HepG2 (cell line): ENCODE measurements around the gene CXCL10. TPM values are rescaled to one million over a fixed set of nuclear protein-coding genes. Genes with fewer than 3 reads are reported as not detected.

ENCODE experiments used
- ATAC-seq: fragments of 200-7000 bp; cut with Tn5 transposase; 3 replicates; pipeline ENCODE4 v1.9.1; 2020; ENCODE audit warnings: mild to moderate bottlenecking, moderate library complexity
- BruUV-seq: library from RNA; stranded (reverse); fragments of 400-500 nt; replicated peaks from 2 replicates; lab custom pipeline; 2021; lab: Mats Ljungman, UMichigan
- CTCF ChIA-PET: fragments of 300-600 bp; formaldehyde crosslinking; extraction: SDS; loops from one replicate; lab custom pipeline; 2021; ENCODE audit warnings: low total read pairs, inconsistent platforms, low intra/inter-chr PET ratio; lab: Yijun Ruan, JAX
- POLR2A ChIA-PET: fragments of 350-600 bp; sonication (Branson Sonifier 250); formaldehyde crosslinking; loops from one replicate; lab custom pipeline; 2020; ENCODE audit warnings: antibody characterized with exemption, inconsistent platforms; lab: Yijun Ruan, JAX
- DNase-seq: peaks from one replicate; pipeline ENCODE4 v3.0.0-alpha.2; 2015; ENCODE audit warnings: low spot score
- FAIRE-seq: peaks from 3 replicates; lab custom pipeline; 2011; peaks lifted over from hg19 to GRCh38; lab: Jason Lieb, UNC
- H2AFZ ChIP-seq: one replicate; pipeline ENCODE4 v1.6.1; 2011; ENCODE audit warnings: low read length, inconsistent platforms
- H3K27ac ChIP-seq: fragments of 300-600 bp; 3 replicates; pipeline ENCODE4 v1.8.0; 2011; ENCODE audit warnings: mixed run types, mild to moderate bottlenecking, mixed read lengths, low read length, inconsistent platforms; ENCODE audit not compliant: insufficient read depth; ENCODE audit errors: extremely low read length
- H3K27me3 ChIP-seq, 2 experiments: fragments of 200-600 bp in 1 of 2; 2 replicates in 1 of 2; 3 replicates in 1 of 2; pipeline versions ENCODE4 v1.6.0 to v1.8.0; 2011; ENCODE audit warnings: low read length in 2 of 2, mild to moderate bottlenecking in 2 of 2, moderate library complexity in 2 of 2, inconsistent platforms in 1 of 2; ENCODE audit not compliant: insufficient read depth in 2 of 2, control insufficient read depth in 1 of 2
- H3K36me3 ChIP-seq, 2 experiments: fragments of 200-600 bp in 1 of 2; replicated peaks in 1 of 2; 2 replicates in 1 of 2; 3 replicates in 1 of 2; pipeline versions ENCODE4 v1.5.1 to v1.8.0; 2011; ENCODE audit warnings: low read length in 2 of 2, inconsistent platforms in 1 of 2; ENCODE audit not compliant: insufficient read depth in 2 of 2, control insufficient read depth in 1 of 2
- H3K4me1 ChIP-seq: 2 replicates; pipeline ENCODE4 v1.5.1; 2012; ENCODE audit warnings: low read length, inconsistent platforms; ENCODE audit not compliant: insufficient read depth
- H3K4me2 ChIP-seq: 2 replicates; pipeline ENCODE4 v1.6.0; 2011; ENCODE audit warnings: low read depth, low read length, inconsistent platforms
- H3K4me3 ChIP-seq, 3 experiments: fragments of 200-600 bp in 1 of 3; sonication (generic), shearing (Covaris generic) in 1 of 3; replicated peaks in 1 of 3; 2 replicates each; pipeline ENCODE4 v1.5.1; 2011 to 2016; ENCODE audit warnings: low read length in 3 of 3, inconsistent platforms in 2 of 3, low read depth in 2 of 3, mild to moderate bottlenecking in 2 of 3, control low read depth in 1 of 3, mixed read lengths in 1 of 3; ENCODE audit not compliant: insufficient read depth in 1 of 3
- H3K79me2 ChIP-seq: one replicate; pipeline ENCODE4 v1.6.1; 2011; ENCODE audit warnings: low read length, inconsistent platforms; ENCODE audit not compliant: insufficient read depth
- H3K9ac ChIP-seq: 2 replicates; pipeline ENCODE4 v1.6.0; 2011; ENCODE audit warnings: mild to moderate bottlenecking, low read depth, low read length, inconsistent platforms; ENCODE audit not compliant: insufficient read depth
- H3K9me3 ChIP-seq: 2 replicates; pipeline ENCODE4 v1.5.1; 2012; ENCODE audit warnings: mild to moderate bottlenecking, low read length
- H4K20me1 ChIP-seq: 2 replicates; pipeline ENCODE4 v1.6.0; 2011; ENCODE audit warnings: inconsistent platforms, mild to moderate bottlenecking, low read length, moderate library complexity; ENCODE audit not compliant: insufficient read depth
- ATF1 ChIP-seq: IDR thresholded peaks from 2 replicates; pipeline ENCODE4 v1.6.1; 2016; ENCODE audit warnings: mild to moderate bottlenecking, control low read depth
- ATF7-NPFF ChIP-seq: sonication (generic); formaldehyde crosslinking; IDR thresholded peaks from 2 replicates; pipeline ENCODE4 v1.8.1; 2023; ENCODE audit warnings: mild to moderate bottlenecking, low read depth, missing genetic modification reagents, moderate library complexity
- EHMT2 ChIP-seq: fragments of 200-600 bp; sonication (generic); IDR thresholded peaks from 2 replicates; pipeline ENCODE4 v1.7.0; 2017; ENCODE audit warnings: antibody characterized with exemption, low read depth, low read length, borderline replicate concordance
- KDM2A ChIP-seq: sonication (generic); formaldehyde crosslinking; IDR thresholded peaks from 2 replicates; pipeline ENCODE4 v1.4.0; 2020; ENCODE audit warnings: low read depth, missing genetic modification reagents, borderline replicate concordance
- MEF2D ChIP-seq: sonication (generic); formaldehyde crosslinking; IDR thresholded peaks from 2 replicates; pipeline ENCODE4 v1.5.1; 2020; ENCODE audit warnings: mild to moderate bottlenecking, missing genetic modification reagents
- PHF21A ChIP-seq: sonication (generic); formaldehyde crosslinking; IDR thresholded peaks from 2 replicates; pipeline ENCODE4 v1.5.0; 2020; ENCODE audit warnings: mild to moderate bottlenecking, missing genetic modification reagents
- PPARG ChIP-seq: conservative IDR thresholded peaks from 2 replicates; pipeline ENCODE4 v1.6.1; 2016; ENCODE audit warnings: missing biosample characterization, missing genetic modification reagents
- RBM22 ChIP-seq: fragments of 200-400 bp; formaldehyde crosslinking; optimal IDR thresholded peaks from 2 replicates; pipeline ENCODE3; 2017; ENCODE audit warnings: mild to moderate bottlenecking, low read length, moderate library complexity
- SKI ChIP-seq: fragments of 450-650 bp; IDR thresholded peaks from one replicate; pipeline ENCODE4 v1.6.1; 2018; ENCODE audit warnings: mild to moderate bottlenecking; ENCODE audit not compliant: partially characterized antibody
- SNAPC5 ChIP-seq: sonication (generic); formaldehyde crosslinking; IDR thresholded peaks from 2 replicates; pipeline ENCODE4 v1.8.1; 2023; ENCODE audit warnings: mild to moderate bottlenecking, missing genetic modification reagents, borderline replicate concordance
- UBTF ChIP-seq: sonication (generic); formaldehyde crosslinking; IDR thresholded peaks from 2 replicates; pipeline ENCODE4 v1.4.0; 2020; ENCODE audit warnings: mild to moderate bottlenecking, missing genetic modification reagents
- ZNF101 ChIP-seq: sonication (generic); formaldehyde crosslinking; IDR thresholded peaks from 2 replicates; pipeline ENCODE4 v1.4.0; 2020; ENCODE audit warnings: mild to moderate bottlenecking, low read depth, missing genetic modification reagents, borderline replicate concordance
- ZNF224 ChIP-seq: sonication (generic); formaldehyde crosslinking; IDR thresholded peaks from 2 replicates; pipeline ENCODE4 v1.5.0; 2020; ENCODE audit warnings: mild to moderate bottlenecking, missing genetic modification reagents
- ZNF256 ChIP-seq: sonication (generic); formaldehyde crosslinking; conservative IDR thresholded peaks from 2 replicates; pipeline ENCODE4 v1.4.0; 2020; ENCODE audit warnings: missing genetic modification reagents
- ZNF577 ChIP-seq: sonication (generic); formaldehyde crosslinking; IDR thresholded peaks from 2 replicates; pipeline ENCODE4 v1.4.0; 2020; ENCODE audit warnings: mild to moderate bottlenecking, low read depth, missing genetic modification reagents, borderline replicate concordance
- ZNF619 ChIP-seq: sonication (generic); formaldehyde crosslinking; IDR thresholded peaks from 2 replicates; pipeline ENCODE4 v1.4.0; 2020; ENCODE audit warnings: mild to moderate bottlenecking, missing genetic modification reagents
- ZNF784 ChIP-seq: sonication (generic); formaldehyde crosslinking; IDR thresholded peaks from 2 replicates; pipeline ENCODE4 v1.5.1; 2020; ENCODE audit warnings: missing genetic modification reagents, mild to moderate bottlenecking, borderline replicate concordance
- ZUFSP ChIP-seq: sonication (generic); formaldehyde crosslinking; IDR thresholded peaks from 2 replicates; pipeline ENCODE4 v1.9.0; 2021; ENCODE audit warnings: missing genetic modification reagents, mild to moderate bottlenecking, borderline replicate concordance
- WGBS: methylation state at CpG from one replicate; pipeline ENCODE4 v1.1.6; 2017; ENCODE audit warnings: low lambda C conversion rate; 5-methylcytosine and 5-hydroxymethylcytosine counted together
- in situ Hi-C: cut with HindIII; loops from 2 replicates; pipeline ENCODE4 v1.10.0; 2017; ENCODE audit warnings: low pct_unique_long_range_greater_than_20kb; ENCODE audit not compliant: extremely low pct_ligation_motif_present
- intact Hi-C: fragments of 100-400 bp; cut with micrococcal nuclease; formaldehyde crosslinking; loops from one replicate; pipeline ENCODE4 v1.10.0; 2022; ENCODE audit not compliant: unreplicated experiment
- polyA plus RNA-seq, 8 experiments: library from polyadenylated mRNA; depleted of rRNA in 3 of 8; stranded (reverse) in 7 of 8; unstranded in 1 of 8; fragments of >200 nt; fragmentation: Illumina TruSeq in 4 of 8; extraction: Trizol in 4 of 8; gene quantifications; 2 replicates each; pipeline versions ENCODE4 v1.2.1 to v1.2.3, GENCODE V29; 2011 to 2016; ENCODE audit warnings: low read depth in 4 of 8, missing spikeins in 1 of 8, mixed read lengths in 1 of 8; ENCODE audit not compliant: insufficient read depth in 1 of 8
- total RNA-seq, 5 experiments: library from RNA; depleted of rRNA; stranded (reverse); fragments of >200 nt; fragmentation: Illumina TruSeq; extraction: Trizol; gene quantifications; 2 replicates each; pipeline ENCODE4 v1.2.3, GENCODE V29; 2016; ENCODE audit warnings: low read depth in 1 of 5

The CXCL10 gene
- total and polyA plus RNA-seq, 2 of the 13 experiments (the other 11 are each of a cell fraction or from before 2014, with no cell fraction given) = not detected

- 6% methylated on average over 1 of the region's 1 CpG for WGBS
- Histone ChIP-seq H3K4me3 (no peak within 1 kb of the TSS), H3K9me3 (no peaks in the 10 kb centered on the region), H4K20me1 (no peaks in the 10 kb centered on the region), H3K36me3 (no peaks in the 10 kb centered on the region), H3K27ac (no peak within 1 kb of the TSS), H3K4me2 (no peak within 1 kb of the TSS), H3K9ac (no peak within 1 kb of the TSS), H2AFZ (no peak within 1 kb of the TSS), H3K27me3 (peaks cover 0 to 6% of the 10 kb centered on the region in 2 experiments; a peak in 1 of 5 replicates), H3K79me2 (no peaks in the 10 kb centered on the region), H3K4me1 (no peaks in the 10 kb centered on the region)
- in situ Hi-C loops (no loop called here), intact Hi-C loops (no loop called here)
- DNase-seq = no peak
- FAIRE-seq = no peak
- POLR2A ChIA-PET = no interaction called here
- ATAC-seq = no peak
- BruUV-seq = no TSS peak
- CTCF ChIA-PET = no interaction called here
- TF ChIP-seq PPARG (CRISPR knock-in tag) = no peak
- TF ChIP-seq RBM22 = no peak
- TF ChIP-seq EHMT2 = no peak
- no peak for TF ChIP-seq ZUFSP (CRISPR knock-in tag)
- no peak for TF ChIP-seq ZNF101 (CRISPR knock-in tag)
- no peak for TF ChIP-seq UBTF (CRISPR knock-in tag)
- TF ChIP-seq SNAPC5 (CRISPR knock-in tag) = no peak
- no peak for TF ChIP-seq ZNF619 (CRISPR knock-in tag)
- TF ChIP-seq ATF7-NPFF = no peak
- no peak for TF ChIP-seq PHF21A (CRISPR knock-in tag)
- no peak for TF ChIP-seq ZNF256
- no peak for TF ChIP-seq ZNF784 (CRISPR knock-in tag)
- no peak for TF ChIP-seq KDM2A
- no peak for TF ChIP-seq MEF2D (CRISPR knock-in tag)
- no peak for TF ChIP-seq SKI
- TF ChIP-seq ATF1 (CRISPR knock-in tag) = no peak
- TF ChIP-seq ZNF224 = no peak
- TF ChIP-seq ZNF577 (CRISPR knock-in tag) = no peak
These were observed 16.0 kb downstream of the CXCL10 start, which contains the start of gene CXCL9 for GRCh38 chr4:76007089-76007862. TSS of gene CXCL9 (minus strand) at chr4:76007509. CDS start at chr4:76007449, 60 bp downstream.
